Measurements from ENCODE around the gene BSPH1.

DNA sequence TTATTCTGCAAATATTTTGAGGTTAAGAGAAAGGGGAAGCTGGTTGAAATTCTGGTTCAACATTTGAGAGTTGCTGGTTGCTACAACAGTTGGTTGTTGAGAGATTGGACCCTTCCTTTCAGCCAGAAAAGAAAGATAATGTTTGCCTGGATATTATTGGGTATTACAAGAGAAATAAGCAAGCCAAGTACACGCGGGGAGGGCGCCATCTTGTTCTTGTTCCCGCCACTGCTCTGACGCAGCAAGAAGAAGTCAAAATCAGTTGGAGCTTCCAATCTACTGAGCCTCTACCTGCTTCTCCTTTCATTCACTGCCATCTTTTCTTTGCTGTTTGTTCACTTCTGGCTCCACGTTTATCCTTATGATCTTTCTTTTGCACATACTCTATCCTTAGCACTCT lies 18.4 kb downstream of the BSPH1 start:
- TF ChIP-seq CTCF (IDR thresholded peaks at IDR 0.05): no peak
- TF ChIP-seq POLR2A (IDR thresholded peaks at IDR 0.05): no peak

All from Peyer's patch (tissue), 4 donors.